Spleen (tissue), 11 donors: Measurements from ENCODE around the gene CABCOCO1. TPM values are rescaled to one million over a fixed set of nuclear protein-coding genes. Genes with fewer than 3 reads are reported as not detected.

Source experiments
- DNase-seq: peaks from one replicate; pipeline ENCODE4 v3.0.0-alpha.2; 2020
- H3K27ac ChIP-seq, 8 donors: fragments of 200-600 bp; sonication (generic) in 7 of 8; 1 replicate in 4 of 8; 2 replicates in 4 of 8; pipeline versions ENCODE4 v1.5.0 to v1.8.0; 2016 to 2021; ENCODE audit warnings: inconsistent platforms in 4 of 8, mild to moderate bottlenecking in 4 of 8, moderate library complexity in 1 of 8
- H3K27me3 ChIP-seq, 7 donors: fragments of 200-600 bp; sonication (generic) in 6 of 7; replicated peaks in 1 of 7; 1 replicate in 4 of 7; 2 replicates in 3 of 7; pipeline versions ENCODE4 v1.5.0 to v1.8.0; 2016 to 2021; ENCODE audit warnings: inconsistent platforms in 3 of 7, mild to moderate bottlenecking in 1 of 7
- H3K36me3 ChIP-seq, 6 donors: fragments of 200-600 bp; sonication (generic) in 5 of 6; 1 replicate in 4 of 6; 2 replicates in 2 of 6; pipeline versions ENCODE4 v1.5.0 to v1.8.0; 2016 to 2021; ENCODE audit warnings: inconsistent platforms in 2 of 6
- H3K4me1 ChIP-seq, 6 donors: fragments of 200-600 bp; sonication (generic) in 5 of 6; 1 replicate in 3 of 6; 2 replicates in 3 of 6; pipeline versions ENCODE4 v1.5.0 to v1.8.0; 2016 to 2021; ENCODE audit warnings: inconsistent platforms in 3 of 6
- H3K4me3 ChIP-seq, 8 donors: fragments of 200-600 bp; sonication (generic) in 7 of 8; 1 replicate in 4 of 8; 2 replicates in 4 of 8; pipeline versions ENCODE4 v1.5.0 to v1.8.0; 2016 to 2021; ENCODE audit warnings: inconsistent platforms in 4 of 8, mild to moderate bottlenecking in 4 of 8, moderate library complexity in 2 of 8
- H3K9me3 ChIP-seq, 8 donors: fragments of 200-600 bp; sonication (generic) in 7 of 8; 1 replicate in 4 of 8; 2 replicates in 4 of 8; pipeline versions ENCODE4 v1.5.0 to v1.8.0; 2016 to 2021; ENCODE audit warnings: inconsistent platforms in 4 of 8
- CTCF ChIP-seq, 11 experiments: fragments of 200-600 bp in 7 of 11; fragments of 450-650 bp in 4 of 11; sonication (generic) in 4 of 11; IDR thresholded peaks in 8 of 11; conservative IDR thresholded peaks in 3 of 11; 1 replicate in 7 of 11; 2 replicates in 4 of 11; pipeline versions ENCODE4 v1.4.0 to v1.8.0; 2016 to 2021; ENCODE audit warnings: antibody characterized with exemption in 11 of 11, inconsistent platforms in 4 of 11, mild to moderate bottlenecking in 1 of 11
- POLR2A ChIP-seq, 3 donors: fragments of 450-650 bp; IDR thresholded peaks; one replicate each; pipeline ENCODE4 v1.5.1; 2017; ENCODE audit warnings: antibody characterized with exemption in 3 of 3, mild to moderate bottlenecking in 1 of 3
- POLR2AphosphoS5 ChIP-seq, 3 donors: sonication (generic); formaldehyde crosslinking; IDR thresholded peaks; one replicate each; pipeline ENCODE4 v1.5.1; 2017; ENCODE audit warnings: antibody characterized with exemption in 3 of 3
- WGBS, 5 donors: extraction: QIAGEN DNeasy Blood & Tissue Kit in 3 of 5; methylation state at CpG; one replicate each; pipeline versions ENCODE4 v1.1.5 to v1.1.7; 2013 to 2018; 5-methylcytosine and 5-hydroxymethylcytosine counted together
- intact Hi-C: fragments of 100-400 bp; cut with DNase I; formaldehyde crosslinking; loops from one replicate; pipeline ENCODE4 v1.15.0; 2023; ENCODE audit warnings: low total_unique reads
- polyA plus RNA-seq, 3 donors: library from polyadenylated mRNA; stranded (reverse); fragments of 200-250 nt; gene quantifications; one replicate each; pipeline ENCODE4 v1.2.1, GENCODE V29; 2013
- total RNA-seq, 7 donors: library from RNA; depleted of rRNA in 3 of 7; stranded (reverse); fragments of >200 nt in 3 of 7; fragmentation: NEBNext Ultra II Directional in 4 of 7; extraction: Animal tissue kit (Norgen Biotek cat#: 25700) in 4 of 7; gene quantifications; one replicate each; pipeline versions ENCODE4 v1.1.0 to v1.2.1, GENCODE V29; 2016 to 2021
- donor health status: healthy with polysubstance abuse.
- donor health status: DM: no; HTN: no; CAD: no; lungs with moderate emphysema.
- donor health status: DM: no; HTN: no; CAD: no.
- donor health status: Bipolar disorder and iron deficiency.
- donor health status: healthy.
- donor health status: DM: no; HTN: no; CAD: no.
- donor health status: DM: yes; HTN: yes; CAD: no.

CABCOCO1 gene
- total and polyA plus RNA-seq, 10 donors: 0.06 to 1.0 (median 0.48) TPM; not detected in 4

GRCh38 chr10:61623161-61623560, 39.6 kb upstream of the CABCOCO1 start:
- H3K9me3 ChIP-seq: no peaks in the 10 kb centered on the region
- H3K4me3 ChIP-seq: no peak overlapping the region
- no peak for TF ChIP-seq POLR2A (IDR thresholded peaks at IDR 0.05)
- TF ChIP-seq CTCF (IDR thresholded peaks at IDR 0.05 in 8 of 11, conservative IDR thresholded peaks at IDR 0.05 in 3 of 11): no peak
- no peak for TF ChIP-seq POLR2AphosphoS5 (IDR thresholded peaks at IDR 0.05)
- H3K27me3 ChIP-seq: no peaks in the 10 kb centered on the region
- H3K4me1 ChIP-seq: peaks cover 0 to 7% (median 3%) of the 10 kb centered on the region in 6 donors
- DNase-seq: no peak
- no peak overlapping the region for H3K27ac ChIP-seq
- WGBS, 5 donors: 73 to 81% (median 75%) methylated on average over 4 of the region's 4 CpGs
- no peaks in the 10 kb centered on the region for H3K36me3 ChIP-seq
- intact Hi-C loops: no loop called here

- intact Hi-C loops: no loop called here
- DNase-seq: no peak
- Histone ChIP-seq H3K9me3 (no peaks in the 10 kb centered on the region), H3K4me1 (peaks cover 0 to 5% (median 3%) of the 10 kb centered on the region in 6 donors), H3K36me3 (no peaks in the 10 kb centered on the region), H3K27ac (no peak overlapping the region), H3K27me3 (no peaks in the 10 kb centered on the region), H3K4me3 (no peak overlapping the region)
- WGBS, 5 donors: 83 to 98% (median 93%) methylated on average over 2 of the region's 2 CpGs
- TF ChIP-seq POLR2A (IDR thresholded peaks at IDR 0.05): no peak
- TF ChIP-seq POLR2AphosphoS5 (IDR thresholded peaks at IDR 0.05): no peak
- no peak for TF ChIP-seq CTCF (IDR thresholded peaks at IDR 0.05 in 8 of 11, conservative IDR thresholded peaks at IDR 0.05 in 3 of 11)
These were observed 36.5 kb upstream of the CABCOCO1 start for GRCh38 chr10:61626209-61626608.

GRCh38 chr10:61627266-61627665, 35.5 kb upstream of the CABCOCO1 start:
- Histone ChIP-seq H3K4me3 (no peak overlapping the region), H3K27me3 (no peaks in the 10 kb centered on the region), H3K36me3 (no peaks in the 10 kb centered on the region), H3K9me3 (no peaks in the 10 kb centered on the region), H3K4me1 (peaks cover 0 to 4% (median 0%) of the 10 kb centered on the region in 6 donors), H3K27ac (no peak overlapping the region)
- 83 to 92% (median 90%) methylated on average over 5 of the region's 5 CpGs for WGBS, 5 donors
- DNase-seq: no peak
- intact Hi-C loops: no loop called here
- TF ChIP-seq CTCF (IDR thresholded peaks at IDR 0.05 in 8 of 11, conservative IDR thresholded peaks at IDR 0.05 in 3 of 11) (no peak), POLR2AphosphoS5 (IDR thresholded peaks at IDR 0.05) (no peak), POLR2A (IDR thresholded peaks at IDR 0.05) (no peak)

- Histone ChIP-seq H3K36me3 (no peaks in the 10 kb centered on the region), H3K27me3 (no peaks in the 10 kb centered on the region), H3K9me3 (no peaks in the 10 kb centered on the region), H3K4me1 (no peaks in the 10 kb centered on the region), H3K27ac (no peak overlapping the region), H3K4me3 (no peak overlapping the region)
- 74 to 87% (median 78%) methylated on average over 3 of the region's 3 CpGs for whole genome bisulfite sequencing, 5 donors
- intact Hi-C loops: no loop called here
- TF ChIP-seq POLR2AphosphoS5 (IDR thresholded peaks at IDR 0.05) (no peak), CTCF (IDR thresholded peaks at IDR 0.05 in 8 of 11, conservative IDR thresholded peaks at IDR 0.05 in 3 of 11) (no peak), POLR2A (IDR thresholded peaks at IDR 0.05) (no peak)
- DNase-seq: no peak
These were observed 34.4 kb upstream of the CABCOCO1 start for GRCh38 chr10:61628151-61628874.
